ENCODE measurements around the gene OR2W1.
A peak's percentile ranks its signal among the peaks of the same experiment; 100 is the strongest.

OR2W1 gene

GRCh38 chr6:29017428-29017802 lies 27.6 kb downstream of the OR2W1 start:
- peaks cover 20% of the 10 kb centered on the region for H3K4me1 Mint-ChIP-seq
- H3K27me3 Mint-ChIP-seq: peaks cover 57% of the 10 kb centered on the region

GRCh38 chr6:29016559-29017427 lies 28.2 kb downstream of the OR2W1 start:
- peaks cover 57% of the 10 kb centered on the region for H3K27me3 Mint-ChIP-seq
- ATAC-seq (replicated peaks; ENCODE audit: extremely low read depth, poor library complexity, severe bottlenecking) (peak; percentile 89), DNase-seq (ENCODE audit: low spot score in 2 of 2) (peak; percentile 71 to 81)
- peak overlapping the region; percentile 17 for H3K27ac Mint-ChIP-seq (ENCODE audit: low read depth)
- no peaks in the 10 kb centered on the region for H3K9me3 Mint-ChIP-seq
- H3K4me3 Mint-ChIP-seq: peak overlapping the region; percentile 88
- peaks cover 20% of the 10 kb centered on the region for H3K4me1 Mint-ChIP-seq
- H3K36me3 Mint-ChIP-seq (ENCODE audit: insufficient read depth): peaks cover 2% of the 10 kb centered on the region

More at GRCh38 chr6:29017428-29017802, 27.6 kb downstream of the OR2W1 start:
- peaks cover 2% of the 10 kb centered on the region for H3K36me3 Mint-ChIP-seq (ENCODE audit: insufficient read depth)
- no peak for DNase-seq (ENCODE audit: low spot score in 2 of 2)
- no peak for ATAC-seq (replicated peaks; ENCODE audit: extremely low read depth, poor library complexity, severe bottlenecking)
- peak overlapping the region; percentile 88 for H3K4me3 Mint-ChIP-seq
- H3K27ac Mint-ChIP-seq (ENCODE audit: low read depth): no peak overlapping the region
- no peaks in the 10 kb centered on the region for H3K9me3 Mint-ChIP-seq

- peaks cover 4% of the 10 kb centered on the region for H3K36me3 Mint-ChIP-seq (ENCODE audit: insufficient read depth)
- peaks cover 58% of the 10 kb centered on the region for H3K27me3 Mint-ChIP-seq
- H3K4me1 Mint-ChIP-seq: peaks cover 27% of the 10 kb centered on the region
- H3K9me3 Mint-ChIP-seq: no peaks in the 10 kb centered on the region
- DNase-seq (ENCODE audit: low spot score in 2 of 2): no peak
- no peak overlapping the region for H3K4me3 Mint-ChIP-seq
- no peak overlapping the region for H3K27ac Mint-ChIP-seq (ENCODE audit: low read depth)
- no peak for ATAC-seq (replicated peaks; ENCODE audit: extremely low read depth, poor library complexity, severe bottlenecking)
These were observed 30.0 kb downstream of the OR2W1 start for GRCh38 chr6:29014729-29015608.

GRCh38 chr6:29011276-29011734 lies 33.7 kb downstream of the OR2W1 start:
- ATAC-seq (replicated peaks; ENCODE audit: extremely low read depth, poor library complexity, severe bottlenecking) (peak; percentile 43), DNase-seq (ENCODE audit: low spot score in 2 of 2) (no peak)
- peaks cover 73% of the 10 kb centered on the region for H3K27me3 Mint-ChIP-seq
- peak overlapping the region; percentile 73 for H3K4me3 Mint-ChIP-seq
- H3K36me3 Mint-ChIP-seq (ENCODE audit: insufficient read depth): peaks cover 5% of the 10 kb centered on the region
- peaks cover 15% of the 10 kb centered on the region for H3K4me1 Mint-ChIP-seq
- H3K27ac Mint-ChIP-seq (ENCODE audit: low read depth): no peak overlapping the region
- H3K9me3 Mint-ChIP-seq: no peaks in the 10 kb centered on the region

- Mint-ChIP-seq H3K36me3 (ENCODE audit: insufficient read depth) (peaks cover 5% of the 10 kb centered on the region), H3K9me3 (no peaks in the 10 kb centered on the region), H3K27me3 (peaks cover 93% of the 10 kb centered on the region), H3K4me1 (peaks cover 7% of the 10 kb centered on the region), H3K27ac (ENCODE audit: low read depth) (no peak overlapping the region), H3K4me3 (no peak overlapping the region)
- DNase-seq (ENCODE audit: low spot score in 2 of 2) (no peak), ATAC-seq (replicated peaks; ENCODE audit: extremely low read depth, poor library complexity, severe bottlenecking) (no peak)
These were observed 35.6 kb downstream of the OR2W1 start for GRCh38 chr6:29009358-29009757.

- ATAC-seq (replicated peaks; ENCODE audit: extremely low read depth, poor library complexity, severe bottlenecking): no peak
- peaks cover 5% of the 10 kb centered on the region for H3K36me3 Mint-ChIP-seq (ENCODE audit: insufficient read depth)
- no peak overlapping the region for H3K4me3 Mint-ChIP-seq
- H3K27me3 Mint-ChIP-seq: peaks cover 87% of the 10 kb centered on the region
- H3K27ac Mint-ChIP-seq (ENCODE audit: low read depth): no peak overlapping the region
- H3K9me3 Mint-ChIP-seq: no peaks in the 10 kb centered on the region
- DNase-seq (ENCODE audit: low spot score in 2 of 2): no peak
- peaks cover 7% of the 10 kb centered on the region for H3K4me1 Mint-ChIP-seq
These were observed 36.9 kb downstream of the OR2W1 start for GRCh38 chr6:29008089-29008488.

- DNase-seq (ENCODE audit: low spot score in 2 of 2) (no peak), ATAC-seq (replicated peaks; ENCODE audit: extremely low read depth, poor library complexity, severe bottlenecking) (no peak)
- peaks cover 59% of the 10 kb centered on the region for H3K27me3 Mint-ChIP-seq
- H3K4me3 Mint-ChIP-seq: peak within 1 kb of the TSS; percentile 76
- H3K9me3 Mint-ChIP-seq: no peaks in the 10 kb centered on the region
- no peaks in the 10 kb centered on the region for H3K4me1 Mint-ChIP-seq
- H3K36me3 Mint-ChIP-seq (ENCODE audit: insufficient read depth): peaks cover 4% of the 10 kb centered on the region
- H3K27ac Mint-ChIP-seq (ENCODE audit: low read depth): no peak within 1 kb of the TSS
These were observed 39.6 kb downstream of the OR2W1 start, which contains the start of gene ZNF311 for GRCh38 chr6:29005183-29005885. TSS of gene ZNF311 (minus strand) at chr6:29005315. CDS start at chr6:29003954, 1,361 bp downstream.

- ATAC-seq (replicated peaks; ENCODE audit: extremely low read depth, poor library complexity, severe bottlenecking): no peak
- Mint-ChIP-seq H3K36me3 (ENCODE audit: insufficient read depth) (peaks cover 2% of the 10 kb centered on the region), H3K27me3 (peaks cover 19% of the 10 kb centered on the region), H3K9me3 (no peaks in the 10 kb centered on the region), H3K4me3 (no peak overlapping the region), H3K27ac (ENCODE audit: low read depth) (no peak overlapping the region), H3K4me1 (no peaks in the 10 kb centered on the region)
- DNase-seq (ENCODE audit: low spot score in 2 of 2): no peak
These were observed 48.0 kb downstream of the OR2W1 start for GRCh38 chr6:28996844-28997510.

GRCh38 chr6:28995093-28995650 lies 49.8 kb downstream of the OR2W1 start:
- ATAC-seq (replicated peaks; ENCODE audit: extremely low read depth, poor library complexity, severe bottlenecking) (no peak), DNase-seq (ENCODE audit: low spot score in 2 of 2) (no peak)
- Mint-ChIP-seq H3K9me3 (no peaks in the 10 kb centered on the region), H3K27ac (ENCODE audit: low read depth) (no peak overlapping the region), H3K27me3 (peaks cover 19% of the 10 kb centered on the region), H3K36me3 (ENCODE audit: insufficient read depth) (no peaks in the 10 kb centered on the region), H3K4me3 (no peak overlapping the region), H3K4me1 (no peaks in the 10 kb centered on the region)

All from central memory CD8-positive, alpha-beta T cell (primary cell).